Measurements from ENCODE around the gene ANKRD10.
"Not testable (repeated sequence)": the region's sequence is repeated elsewhere in the genome, so short reads cannot be mapped to it uniquely, and the experiment has no call there.

Gene ANKRD10

DNA sequence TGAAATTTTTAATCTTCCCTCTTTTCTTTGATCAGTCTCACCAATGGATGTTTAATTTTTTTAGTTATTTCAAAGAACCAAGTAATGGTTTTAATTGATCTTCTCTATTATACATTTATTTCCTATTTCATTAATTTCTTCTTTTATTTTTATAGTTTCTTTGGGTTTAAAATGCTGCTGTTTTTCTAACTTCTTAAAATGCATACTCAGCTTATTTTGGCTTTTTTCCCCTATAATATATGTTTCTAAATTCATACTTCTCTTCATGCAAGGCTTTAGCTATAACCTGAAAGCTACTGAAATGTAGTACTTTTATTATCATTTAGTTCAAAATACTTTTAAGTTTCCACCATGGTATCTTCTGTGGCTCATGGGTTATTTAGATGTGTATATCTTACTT is 53.9 kb downstream of the ANKRD10 start:
- DNase-seq: no peak

DNA sequence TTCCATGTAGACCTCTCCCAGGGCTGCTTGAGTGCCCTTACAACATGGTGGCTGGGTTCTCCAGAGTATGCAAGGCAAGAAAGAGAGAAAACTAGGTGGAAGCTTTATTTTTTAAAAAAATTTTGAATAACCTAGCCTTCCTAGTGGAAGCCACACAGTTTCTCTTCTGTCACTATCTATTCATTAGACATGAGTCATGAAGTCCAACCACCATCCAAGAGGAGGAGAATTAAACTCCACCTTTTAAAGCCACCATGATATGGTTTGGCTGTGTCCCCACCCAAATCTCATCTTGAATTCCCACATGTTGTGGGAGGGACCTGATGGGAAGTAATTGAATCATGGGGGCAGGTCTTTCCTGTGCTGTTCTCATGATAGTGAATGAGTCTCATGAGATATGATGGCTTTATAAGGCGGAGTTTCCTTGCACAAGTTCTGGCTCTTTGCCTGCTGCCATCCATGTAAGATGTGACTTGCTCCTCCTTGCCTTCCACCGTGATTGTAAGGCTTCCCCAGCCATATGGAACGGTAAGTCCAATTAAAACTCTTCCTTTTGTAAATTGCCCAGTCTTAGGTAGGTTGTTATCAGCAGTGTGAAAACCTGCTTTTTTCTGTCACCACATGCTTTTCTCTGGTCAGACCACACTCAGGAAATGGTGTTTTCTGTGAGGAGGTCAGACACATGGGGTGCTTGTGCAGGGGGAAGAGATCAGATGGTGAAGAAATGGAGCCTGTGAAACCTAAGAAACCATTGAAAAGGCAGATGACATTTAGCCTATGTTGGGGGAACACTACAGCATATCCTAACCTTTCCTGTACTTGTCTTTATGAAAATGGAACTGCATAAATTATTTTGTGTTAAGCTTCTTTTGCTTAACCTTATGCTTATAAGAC is 57.7 kb downstream of the ANKRD10 start:
- DNase-seq: no peak

- no peak for DNase-seq
Observed at GRCh38 chr13:110855363-110855762, 59.5 kb downstream of the ANKRD10 start.

DNA sequence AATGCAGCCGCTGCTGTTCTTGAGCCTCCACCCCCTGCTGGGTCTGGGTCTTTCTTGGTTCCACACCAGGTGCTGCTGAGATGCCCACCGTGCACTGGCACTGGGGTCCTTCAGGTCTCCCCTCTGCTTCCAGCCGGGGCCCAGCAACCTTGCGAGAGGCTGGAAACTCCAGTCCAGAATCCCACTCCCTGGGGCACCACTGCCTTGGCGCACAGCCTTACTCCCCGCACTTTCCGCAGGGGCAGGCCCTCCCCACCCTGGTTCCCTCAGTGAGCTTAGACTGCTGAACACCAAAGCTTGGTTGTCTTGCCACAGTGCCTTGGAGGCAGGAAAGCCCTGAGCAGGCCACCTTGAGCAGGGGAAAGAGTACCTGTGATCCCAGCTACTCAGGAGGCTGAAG is 60.0 kb downstream of the ANKRD10 start:
- no peak for DNase-seq

DNA sequence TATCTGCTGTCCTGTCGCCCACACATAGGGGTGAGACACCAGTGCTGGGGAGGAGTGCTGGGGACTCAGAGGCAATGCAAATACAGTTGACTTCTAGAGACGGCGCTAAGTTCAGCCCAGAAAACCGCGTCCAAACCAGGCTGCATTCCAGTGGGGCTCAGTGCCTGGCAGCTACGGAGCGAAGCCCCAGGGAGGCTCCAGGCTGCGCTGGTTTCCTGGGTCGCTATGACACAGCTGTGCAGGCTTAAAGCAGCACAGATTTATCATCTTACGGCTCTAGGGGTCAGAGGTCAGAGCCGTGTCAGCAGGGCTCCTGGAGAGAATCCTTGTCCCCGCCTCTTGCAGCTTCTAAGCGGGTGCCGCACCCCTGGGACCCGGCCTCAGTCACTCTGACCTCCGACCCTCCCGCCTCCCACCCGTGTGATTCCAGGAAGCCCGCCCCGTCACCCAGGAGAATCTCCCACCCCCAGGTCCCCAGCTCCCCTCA is 61.6 kb downstream of the ANKRD10 start:
- no peak for DNase-seq

DNA sequence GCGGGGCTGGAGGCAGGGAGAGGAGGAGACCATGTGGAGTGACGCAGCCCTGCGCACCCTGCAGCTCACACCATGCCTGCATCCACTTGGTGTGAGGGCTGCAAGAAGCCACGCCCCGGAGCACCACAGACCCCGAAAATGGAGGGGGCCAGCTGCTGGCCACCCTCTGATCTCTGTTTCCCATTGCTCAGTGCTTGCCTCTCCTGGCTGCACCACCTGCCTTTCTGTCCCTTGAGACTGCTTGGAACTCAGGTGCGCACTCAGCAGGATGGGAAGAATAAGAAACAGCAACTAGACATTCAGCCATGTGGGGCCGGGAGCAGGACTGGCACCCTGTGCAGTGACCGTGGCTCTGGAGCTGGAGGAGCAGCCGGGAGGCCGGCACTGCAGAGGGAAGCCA is 64.0 kb downstream of the ANKRD10 start:
- no peak for DNase-seq

DNA sequence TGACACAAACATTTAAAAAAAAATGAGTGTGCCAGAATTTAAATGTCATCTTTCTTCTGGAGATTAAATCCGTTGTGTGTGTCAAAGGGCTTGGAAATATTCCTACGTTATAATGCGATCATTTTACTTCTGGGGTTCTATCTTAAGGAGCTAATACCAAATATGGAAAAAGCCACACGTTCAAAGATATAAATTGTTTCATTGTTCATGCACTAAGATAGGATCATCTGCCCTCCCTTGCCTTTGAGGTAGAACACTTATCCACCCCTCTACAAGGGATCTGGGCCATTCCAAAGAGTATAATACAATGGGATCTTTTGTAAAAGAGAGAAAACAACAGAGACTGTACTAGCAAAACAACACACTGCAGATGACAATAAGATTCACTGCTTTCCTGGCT is 64.9 kb downstream of the ANKRD10 start:
- no peak for DNase-seq

GRCh38 chr13:110845520-110845919 is 69.3 kb downstream of the ANKRD10 start:
- no peak for DNase-seq

- no peak for DNase-seq
Observed at GRCh38 chr13:110841846-110842245, 73.0 kb downstream of the ANKRD10 start.

GRCh38 chr13:110841406-110841805 is 73.5 kb downstream of the ANKRD10 start:
- DNase-seq: no peak

DNA sequence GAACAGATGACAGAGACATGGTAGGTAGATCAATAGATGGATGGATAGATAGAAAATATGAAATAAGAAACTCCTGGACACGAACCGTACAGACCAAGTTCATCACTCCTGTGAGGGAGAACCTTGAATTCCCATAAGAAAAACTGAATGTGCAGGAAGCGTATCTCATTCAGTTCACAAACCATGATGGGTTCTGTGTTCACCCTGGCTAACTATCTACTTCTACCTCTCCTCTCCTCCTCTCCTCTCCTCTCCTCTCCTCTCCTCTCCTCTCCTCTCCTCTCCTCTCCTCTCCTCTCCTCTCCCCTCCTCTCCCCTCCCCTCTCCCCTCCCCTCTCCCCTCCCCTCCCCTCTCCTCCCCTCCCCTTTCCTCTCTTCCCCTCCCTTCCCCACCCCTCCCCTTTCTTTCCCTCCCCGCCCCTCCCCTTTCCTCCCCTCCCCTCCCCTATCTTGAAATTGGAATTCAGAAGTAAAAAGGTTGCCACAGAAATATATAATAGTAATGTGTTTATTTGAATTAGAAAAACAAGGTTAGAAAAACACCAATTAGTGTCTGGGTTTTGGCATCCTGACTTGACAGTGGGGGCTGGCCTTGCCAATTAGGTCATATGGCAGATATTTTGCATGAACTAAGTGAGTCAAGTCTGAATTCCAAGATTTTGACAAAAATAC is 75.9 kb downstream of the ANKRD10 start:
- no peak for DNase-seq

DNA sequence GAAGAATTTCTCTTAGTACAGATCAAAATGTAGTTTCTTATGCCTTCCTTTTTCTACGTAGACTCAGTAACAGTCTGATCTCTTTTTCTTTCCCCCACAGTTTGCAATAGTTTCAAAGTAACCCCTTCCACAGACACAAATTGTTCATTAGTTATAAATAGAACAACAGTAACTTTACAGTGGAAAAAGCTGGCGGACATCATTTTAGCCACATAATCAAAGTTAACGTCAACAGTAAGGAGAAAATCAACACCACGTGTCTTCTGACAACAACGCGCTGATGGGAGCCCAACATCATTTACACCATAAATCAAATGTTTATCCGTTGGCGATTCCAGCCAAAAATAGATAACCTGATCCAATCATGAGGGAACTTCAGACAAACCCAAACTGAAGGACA is 76.8 kb downstream of the ANKRD10 start:
- DNase-seq: no peak

GRCh38 chr13:110837397-110838061 is 77.3 kb downstream of the ANKRD10 start:
- DNase-seq: not testable (repeated sequence)

DNA sequence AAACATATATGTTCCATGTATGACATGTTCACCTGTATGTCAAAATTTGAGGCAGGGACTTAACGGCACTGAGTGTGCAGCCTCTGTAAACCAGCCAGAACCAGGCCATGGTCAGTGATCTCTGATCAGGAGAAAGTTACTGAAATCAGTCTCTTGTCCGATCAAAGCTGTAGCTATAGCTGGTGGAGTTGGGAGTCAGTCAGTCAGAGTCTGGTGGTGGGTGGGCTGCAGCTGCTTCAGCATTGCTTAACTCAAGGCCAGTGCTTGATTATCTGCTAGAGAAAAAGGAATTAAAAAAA is 78.3 kb downstream of the ANKRD10 start:
- no peak for DNase-seq

GRCh38 chr13:110835721-110836604 is 78.9 kb downstream of the ANKRD10 start:
- no peak for DNase-seq

GRCh38 chr13:110834572-110834971 is 80.3 kb downstream of the ANKRD10 start:
- no peak for DNase-seq

DNA sequence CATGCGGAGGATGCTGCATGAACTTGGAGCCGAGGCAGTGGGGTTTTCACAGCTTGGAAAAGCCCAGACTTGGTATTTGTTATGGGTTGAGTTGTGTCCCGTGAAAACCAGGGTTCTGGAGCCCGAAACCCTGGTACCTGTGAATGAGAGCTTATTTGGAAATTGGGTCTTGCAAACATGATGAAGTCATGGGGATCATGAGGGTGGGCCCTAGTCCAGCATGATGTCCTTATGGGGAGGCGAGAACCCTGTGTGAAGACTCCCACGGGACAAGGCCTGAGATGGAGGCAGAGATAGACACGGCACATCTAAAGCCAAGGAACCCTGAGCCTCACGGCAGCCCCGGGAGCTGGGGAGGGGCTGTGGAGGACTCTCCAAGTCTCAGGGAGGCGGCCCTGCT is 82.3 kb downstream of the ANKRD10 start:
- DNase-seq: no peak

GRCh38 chr13:110832205-110832479 is 82.7 kb downstream of the ANKRD10 start:
- DNase-seq: no peak

DNA sequence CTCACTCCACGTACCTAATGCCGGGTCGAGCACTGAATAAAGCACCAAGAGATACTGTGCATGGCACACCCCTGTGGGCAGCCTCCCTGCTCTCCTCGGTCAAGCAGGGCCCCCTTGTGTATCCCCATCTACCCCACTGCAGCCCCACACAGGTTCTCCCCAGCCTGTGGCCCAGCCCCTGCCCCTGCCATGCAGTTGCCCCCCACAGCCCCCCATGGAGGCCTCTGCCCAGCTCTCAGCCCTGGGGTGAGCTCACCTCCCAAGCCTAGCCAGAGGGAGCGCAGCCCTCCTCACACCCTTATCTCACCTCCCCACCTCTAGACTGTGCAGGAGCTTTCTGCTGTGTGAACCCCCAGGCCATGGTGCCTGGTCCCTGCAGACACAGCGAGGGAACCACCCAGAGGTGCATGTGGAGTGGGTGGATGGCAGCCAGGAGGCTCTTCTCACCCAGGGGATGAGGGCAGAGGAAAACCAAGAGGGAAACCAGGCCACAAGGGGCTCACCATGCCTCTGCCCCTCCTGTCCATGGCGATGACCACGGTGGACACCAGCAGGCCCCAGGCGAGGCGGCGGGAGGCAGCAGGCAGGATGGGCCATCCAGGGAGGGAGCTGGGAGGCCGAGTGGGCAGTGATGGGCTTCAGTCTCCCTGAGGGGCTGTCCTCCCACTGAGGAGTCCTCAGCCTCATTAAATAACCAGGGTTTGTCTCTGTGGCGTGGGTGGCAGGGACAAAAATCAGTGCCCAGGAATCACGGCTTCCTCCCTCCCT is 83.2 kb downstream of the ANKRD10 start:
- DNase-seq: no peak

GRCh38 chr13:110830800-110831371 is 84.0 kb downstream of the ANKRD10 start:
- DNase-seq: no peak

DNA sequence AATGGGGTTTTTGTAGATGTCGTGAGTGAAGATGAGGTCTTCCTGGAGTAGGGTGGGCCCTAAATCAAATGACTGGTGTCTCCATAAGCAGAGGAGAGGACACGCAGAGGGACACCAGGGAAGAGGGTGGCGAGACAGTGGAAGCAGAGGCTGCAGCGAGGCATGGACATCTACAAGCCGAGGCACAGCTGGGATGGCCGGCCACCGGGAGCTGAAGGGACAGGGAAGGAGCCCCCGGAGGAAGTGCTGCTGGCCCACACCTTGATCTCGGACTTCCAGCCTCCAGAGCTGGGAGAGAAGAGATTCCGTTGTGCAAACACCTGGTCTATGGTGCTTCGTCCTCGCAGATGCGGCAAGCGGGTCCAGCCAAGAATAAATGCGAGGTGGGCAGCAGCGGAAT is 84.5 kb downstream of the ANKRD10 start:
- DNase-seq: no peak

DNA sequence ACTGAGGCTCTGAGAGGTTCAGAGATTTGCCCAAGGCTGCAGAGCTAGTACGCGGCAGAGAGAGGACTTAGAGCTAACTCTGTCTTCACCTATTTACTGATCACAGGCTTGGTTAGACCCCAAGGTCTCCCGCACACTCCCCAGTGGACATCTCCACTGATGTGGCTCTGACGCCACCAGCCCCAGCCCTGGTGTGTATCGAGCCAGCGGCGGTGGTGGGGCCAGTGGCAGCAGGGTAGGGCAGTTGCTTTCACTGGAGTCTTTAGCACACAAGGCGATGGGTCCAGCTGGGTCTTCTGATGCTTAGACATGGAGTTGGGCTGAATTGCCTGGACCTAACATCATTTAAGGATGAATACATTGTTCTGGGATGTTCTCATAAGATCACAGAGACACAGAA is 85.4 kb downstream of the ANKRD10 start:
- DNase-seq: no peak
